SK-N-SH treated with all-trans-retinoic acid at 6 μM for 48 hours (cell line): ENCODE results near the gene DNAH11.

Experiments used
- ATAC-seq: fragments of 200-7000 bp; cut with Tn5 transposase; 3 replicates; pipeline ENCODE4 v1.9.1; 2020; ENCODE audit warnings: mild to moderate bottlenecking, moderate library complexity
- ARNTL ChIP-seq: fragments of 450-650 bp; formaldehyde crosslinking; IDR thresholded peaks from 2 replicates; pipeline ENCODE4 v1.5.0; 2020; ENCODE audit warnings: low read depth, mild to moderate bottlenecking, moderate library complexity, borderline replicate concordance
- BACH2 ChIP-seq: fragments of 250-450 bp; sonication (Bioruptor Pico); IDR thresholded peaks from 2 replicates; pipeline ENCODE4 v1.9.0; 2021; ENCODE audit warnings: mild to moderate bottlenecking, borderline replicate concordance
- CSDC2 ChIP-seq: fragments of 250-450 bp; sonication (Bioruptor Pico); IDR thresholded peaks from 2 replicates; pipeline ENCODE4 v1.5.0; 2020; ENCODE audit warnings: mild to moderate bottlenecking, moderate library complexity
- CSRNP3 ChIP-seq: fragments of 250-450 bp; sonication (Bioruptor Pico); IDR thresholded peaks from 2 replicates; pipeline ENCODE4 v1.5.1; 2021; ENCODE audit warnings: mild to moderate bottlenecking, moderate library complexity
- GLIS3 ChIP-seq: fragments of 250-450 bp; sonication (Bioruptor Pico); IDR thresholded peaks from 2 replicates; pipeline ENCODE4 v1.5.0; 2020; ENCODE audit warnings: mild to moderate bottlenecking, moderate library complexity
- OSR1 ChIP-seq: fragments of 250-450 bp; sonication (Bioruptor Pico); IDR thresholded peaks from 2 replicates; pipeline ENCODE4 v1.8.0; 2022; ENCODE audit warnings: moderate library complexity, mild to moderate bottlenecking, inconsistent platforms
- PATZ1 ChIP-seq: fragments of 250-450 bp; sonication (Bioruptor Pico); IDR thresholded peaks from 2 replicates; pipeline ENCODE4 v1.8.0; 2020; ENCODE audit warnings: mild to moderate bottlenecking, moderate library complexity, borderline replicate concordance
- PPARA ChIP-seq: fragments of 250-450 bp; sonication (Bioruptor Pico); IDR thresholded peaks from 2 replicates; pipeline ENCODE4 v1.5.0; 2020; ENCODE audit warnings: mild to moderate bottlenecking, borderline replicate concordance
- RARB ChIP-seq: fragments of 250-450 bp; sonication (Bioruptor Pico); IDR thresholded peaks from 2 replicates; pipeline ENCODE4 v1.8.0; 2021; ENCODE audit warnings: mild to moderate bottlenecking, moderate library complexity
- TCF4 ChIP-seq: fragments of 250-450 bp; sonication (Bioruptor Pico); IDR thresholded peaks from 2 replicates; pipeline ENCODE4 v1.8.0; 2021; ENCODE audit warnings: mild to moderate bottlenecking, moderate library complexity, borderline replicate concordance
- TOX ChIP-seq: fragments of 250-450 bp; sonication (Bioruptor Pico); IDR thresholded peaks from 2 replicates; pipeline ENCODE4 v1.8.0; 2021; ENCODE audit warnings: mild to moderate bottlenecking, moderate library complexity, borderline replicate concordance
- ZFP3 ChIP-seq: fragments of 250-450 bp; sonication (Bioruptor Pico); IDR thresholded peaks from 2 replicates; pipeline ENCODE4 v1.5.0; 2020; ENCODE audit warnings: mild to moderate bottlenecking, moderate library complexity
- ZFP30 ChIP-seq: fragments of 450-650 bp; formaldehyde crosslinking; IDR thresholded peaks from 2 replicates; pipeline ENCODE4 v1.5.0; 2022; ENCODE audit warnings: mild to moderate bottlenecking, moderate library complexity
- ZNF70 ChIP-seq: fragments of 450-650 bp; formaldehyde crosslinking; IDR thresholded peaks from 2 replicates; pipeline ENCODE4 v1.5.0; 2020; ENCODE audit warnings: mild to moderate bottlenecking, moderate library complexity
- ZNF8 ChIP-seq: fragments of 450-650 bp; formaldehyde crosslinking; IDR thresholded peaks from 2 replicates; pipeline ENCODE4 v1.5.0; 2020; ENCODE audit warnings: mild to moderate bottlenecking, moderate library complexity
- TF ChIP-seq, protein P1 (sequence below): fragments of 250-450 bp; sonication (Bioruptor Pico); IDR thresholded peaks from 2 replicates; pipeline ENCODE4 v1.5.0; 2020; ENCODE audit warnings: mild to moderate bottlenecking, moderate library complexity
- TF ChIP-seq, protein P2 (sequence below): fragments of 250-450 bp; sonication (Bioruptor Pico); IDR thresholded peaks from 2 replicates; pipeline ENCODE4 v1.5.1; 2020; ENCODE audit warnings: low read depth, mild to moderate bottlenecking, moderate library complexity
- TF ChIP-seq, protein P3 (sequence below): fragments of 250-450 bp; sonication (Bioruptor Pico); IDR thresholded peaks from 2 replicates; pipeline ENCODE4 v1.8.0; 2021; ENCODE audit warnings: low read depth, mild to moderate bottlenecking, moderate library complexity, borderline replicate concordance

DNAH11 gene

GRCh38 chr7:21805791-21806190, 263.0 kb downstream of the DNAH11 start:
- ATAC-seq: no peak

GRCh38 chr7:21806388-21806787, 263.5 kb downstream of the DNAH11 start:
- TF ChIP-seq PATZ1 (no peak), TOX (no peak)
- TF ChIP-seq, protein P1, sequence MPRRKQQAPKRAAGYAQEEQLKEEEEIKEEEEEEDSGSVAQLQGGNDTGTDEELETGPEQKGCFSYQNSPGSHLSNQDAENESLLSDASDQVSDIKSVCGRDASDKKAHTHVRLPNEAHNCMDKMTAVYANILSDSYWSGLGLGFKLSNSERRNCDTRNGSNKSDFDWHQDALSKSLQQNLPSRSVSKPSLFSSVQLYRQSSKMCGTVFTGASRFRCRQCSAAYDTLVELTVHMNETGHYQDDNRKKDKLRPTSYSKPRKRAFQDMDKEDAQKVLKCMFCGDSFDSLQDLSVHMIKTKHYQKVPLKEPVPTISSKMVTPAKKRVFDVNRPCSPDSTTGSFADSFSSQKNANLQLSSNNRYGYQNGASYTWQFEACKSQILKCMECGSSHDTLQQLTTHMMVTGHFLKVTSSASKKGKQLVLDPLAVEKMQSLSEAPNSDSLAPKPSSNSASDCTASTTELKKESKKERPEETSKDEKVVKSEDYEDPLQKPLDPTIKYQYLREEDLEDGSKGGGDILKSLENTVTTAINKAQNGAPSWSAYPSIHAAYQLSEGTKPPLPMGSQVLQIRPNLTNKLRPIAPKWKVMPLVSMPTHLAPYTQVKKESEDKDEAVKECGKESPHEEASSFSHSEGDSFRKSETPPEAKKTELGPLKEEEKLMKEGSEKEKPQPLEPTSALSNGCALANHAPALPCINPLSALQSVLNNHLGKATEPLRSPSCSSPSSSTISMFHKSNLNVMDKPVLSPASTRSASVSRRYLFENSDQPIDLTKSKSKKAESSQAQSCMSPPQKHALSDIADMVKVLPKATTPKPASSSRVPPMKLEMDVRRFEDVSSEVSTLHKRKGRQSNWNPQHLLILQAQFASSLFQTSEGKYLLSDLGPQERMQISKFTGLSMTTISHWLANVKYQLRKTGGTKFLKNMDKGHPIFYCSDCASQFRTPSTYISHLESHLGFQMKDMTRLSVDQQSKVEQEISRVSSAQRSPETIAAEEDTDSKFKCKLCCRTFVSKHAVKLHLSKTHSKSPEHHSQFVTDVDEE (CRISPR knock-in tag): no peak
- TF ChIP-seq, all 23 proteins: peak for 0
- no peak for ATAC-seq

More at GRCh38 chr7:21805791-21806190, 263.0 kb downstream of the DNAH11 start:
- TF ChIP-seq RARB (CRISPR knock-in tag): no peak
- TF ChIP-seq PATZ1: no peak
- TF ChIP-seq ARNTL: no peak
- no peak for TF ChIP-seq PPARA (CRISPR knock-in tag)
- TF ChIP-seq ZNF8 (CRISPR knock-in tag): no peak
- TF ChIP-seq TOX: no peak
- no peak for TF ChIP-seq ZFP3 (CRISPR knock-in tag)
- no peak for TF ChIP-seq TCF4 (CRISPR knock-in tag)
- no peak for TF ChIP-seq CSRNP3 (CRISPR knock-in tag)
- TF ChIP-seq ZFP30: no peak
- TF ChIP-seq CSDC2 (CRISPR knock-in tag): no peak
- TF ChIP-seq, protein P2, sequence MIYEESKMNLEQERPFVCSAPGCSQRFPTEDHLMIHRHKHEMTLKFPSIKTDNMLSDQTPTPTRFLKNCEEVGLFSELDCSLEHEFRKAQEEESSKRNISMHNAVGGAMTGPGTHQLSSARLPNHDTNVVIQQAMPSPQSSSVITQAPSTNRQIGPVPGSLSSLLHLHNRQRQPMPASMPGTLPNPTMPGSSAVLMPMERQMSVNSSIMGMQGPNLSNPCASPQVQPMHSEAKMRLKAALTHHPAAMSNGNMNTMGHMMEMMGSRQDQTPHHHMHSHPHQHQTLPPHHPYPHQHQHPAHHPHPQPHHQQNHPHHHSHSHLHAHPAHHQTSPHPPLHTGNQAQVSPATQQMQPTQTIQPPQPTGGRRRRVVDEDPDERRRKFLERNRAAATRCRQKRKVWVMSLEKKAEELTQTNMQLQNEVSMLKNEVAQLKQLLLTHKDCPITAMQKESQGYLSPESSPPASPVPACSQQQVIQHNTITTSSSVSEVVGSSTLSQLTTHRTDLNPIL (CRISPR knock-in tag): no peak
- TF ChIP-seq BACH2 (CRISPR knock-in tag): no peak
- TF ChIP-seq, protein P1 (CRISPR knock-in tag): no peak
- TF ChIP-seq OSR1 (CRISPR knock-in tag): no peak
- TF ChIP-seq ZNF70 (CRISPR knock-in tag): no peak
- TF ChIP-seq GLIS3: no peak
- TF ChIP-seq, protein P3, sequence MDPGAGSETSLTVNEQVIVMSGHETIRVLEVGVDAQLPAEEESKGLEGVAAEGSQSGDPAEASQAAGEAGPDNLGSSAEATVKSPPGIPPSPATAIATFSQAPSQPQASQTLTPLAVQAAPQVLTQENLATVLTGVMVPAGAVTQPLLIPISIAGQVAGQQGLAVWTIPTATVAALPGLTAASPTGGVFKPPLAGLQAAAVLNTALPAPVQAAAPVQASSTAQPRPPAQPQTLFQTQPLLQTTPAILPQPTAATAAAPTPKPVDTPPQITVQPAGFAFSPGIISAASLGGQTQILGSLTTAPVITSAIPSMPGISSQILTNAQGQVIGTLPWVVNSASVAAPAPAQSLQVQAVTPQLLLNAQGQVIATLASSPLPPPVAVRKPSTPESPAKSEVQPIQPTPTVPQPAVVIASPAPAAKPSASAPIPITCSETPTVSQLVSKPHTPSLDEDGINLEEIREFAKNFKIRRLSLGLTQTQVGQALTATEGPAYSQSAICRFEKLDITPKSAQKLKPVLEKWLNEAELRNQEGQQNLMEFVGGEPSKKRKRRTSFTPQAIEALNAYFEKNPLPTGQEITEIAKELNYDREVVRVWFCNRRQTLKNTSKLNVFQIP (CRISPR knock-in tag): no peak
